Measurements from ENCODE around the gene FLII. TPM values are rescaled to one million over a fixed set of nuclear protein-coding genes. Genes with fewer than 3 reads are reported as not detected.

FLII gene
- total RNA-seq, 1 donor from 2014 or later = 716 TPM

DNA sequence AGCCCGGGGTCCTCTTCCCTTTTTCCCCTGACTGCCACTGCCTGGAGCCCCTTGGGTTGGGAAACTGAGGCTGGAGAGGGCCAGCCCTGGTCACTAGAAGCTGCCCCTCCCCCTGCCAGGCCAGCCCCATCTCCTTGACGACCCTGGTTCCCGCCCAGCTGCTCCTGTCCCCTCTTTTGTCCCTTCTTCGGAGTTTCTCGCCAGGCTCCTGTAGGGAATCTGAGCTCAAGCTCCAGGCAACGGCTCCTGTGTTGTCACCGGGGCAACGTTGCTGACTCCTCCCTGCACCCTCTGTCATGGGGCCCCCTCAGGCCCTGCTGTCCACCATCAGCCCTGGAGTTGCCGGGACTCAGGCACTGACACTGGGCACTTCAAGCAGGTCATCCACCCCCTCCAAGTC, 27.4 kb downstream of the FLII start:
- TF ChIP-seq, protein P1, sequence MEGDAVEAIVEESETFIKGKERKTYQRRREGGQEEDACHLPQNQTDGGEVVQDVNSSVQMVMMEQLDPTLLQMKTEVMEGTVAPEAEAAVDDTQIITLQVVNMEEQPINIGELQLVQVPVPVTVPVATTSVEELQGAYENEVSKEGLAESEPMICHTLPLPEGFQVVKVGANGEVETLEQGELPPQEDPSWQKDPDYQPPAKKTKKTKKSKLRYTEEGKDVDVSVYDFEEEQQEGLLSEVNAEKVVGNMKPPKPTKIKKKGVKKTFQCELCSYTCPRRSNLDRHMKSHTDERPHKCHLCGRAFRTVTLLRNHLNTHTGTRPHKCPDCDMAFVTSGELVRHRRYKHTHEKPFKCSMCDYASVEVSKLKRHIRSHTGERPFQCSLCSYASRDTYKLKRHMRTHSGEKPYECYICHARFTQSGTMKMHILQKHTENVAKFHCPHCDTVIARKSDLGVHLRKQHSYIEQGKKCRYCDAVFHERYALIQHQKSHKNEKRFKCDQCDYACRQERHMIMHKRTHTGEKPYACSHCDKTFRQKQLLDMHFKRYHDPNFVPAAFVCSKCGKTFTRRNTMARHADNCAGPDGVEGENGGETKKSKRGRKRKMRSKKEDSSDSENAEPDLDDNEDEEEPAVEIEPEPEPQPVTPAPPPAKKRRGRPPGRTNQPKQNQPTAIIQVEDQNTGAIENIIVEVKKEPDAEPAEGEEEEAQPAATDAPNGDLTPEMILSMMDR (IDR thresholded peaks at IDR 0.05) = no peak
- intact Hi-C loops (cut with DNase I) = no loop called here

DNA sequence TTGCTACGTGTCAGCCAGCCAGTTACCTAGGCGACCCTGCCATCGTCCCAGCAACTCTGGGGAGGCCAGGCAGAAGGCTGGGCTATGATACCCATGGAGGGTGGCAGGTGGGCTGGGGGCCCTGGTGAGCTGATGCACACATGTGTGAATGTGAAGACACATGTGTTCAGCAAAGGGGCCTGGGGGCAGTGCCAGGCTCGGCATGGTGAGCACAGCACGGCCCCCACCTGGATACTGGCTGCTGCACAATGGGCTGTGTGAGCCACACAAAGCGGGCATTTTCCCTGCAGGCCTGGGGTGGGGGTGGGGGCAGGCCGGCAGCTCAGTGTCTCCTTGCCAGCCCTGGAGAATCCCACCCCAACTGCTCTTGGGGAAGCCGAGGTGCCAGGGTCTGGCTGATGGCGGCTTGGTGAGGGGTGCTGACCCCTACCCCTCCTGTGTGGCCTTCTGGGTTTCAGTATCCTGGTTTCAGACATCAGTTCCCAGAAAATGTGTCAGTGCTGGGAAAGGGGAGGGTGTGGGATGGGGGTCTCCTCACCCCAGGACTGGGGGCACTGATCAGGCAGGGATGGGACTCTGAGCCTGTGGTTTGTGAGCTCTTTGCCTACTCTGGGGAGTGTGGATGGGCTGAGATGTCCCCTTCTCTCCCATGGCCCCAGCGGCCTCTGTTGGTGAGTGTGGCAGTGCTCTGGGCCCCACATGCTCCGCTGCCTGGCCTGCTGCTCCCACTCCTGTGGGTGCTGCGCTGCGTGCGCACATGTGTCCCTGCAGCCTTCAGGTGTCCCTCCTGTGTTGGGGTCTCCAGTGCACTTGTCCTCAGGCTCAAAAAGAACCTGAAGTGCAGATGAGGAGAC, 28.0 kb downstream of the FLII start:
- H3K9me3 ChIP-seq = no peaks in the 10 kb centered on the region
- no peak for DNase-seq (ENCODE audit: low spot score in 2 of 2)
- H3K27me3 ChIP-seq = no peaks in the 10 kb centered on the region
- peaks cover 7 to 18% of the 10 kb centered on the region in 2 donors for H3K36me3 ChIP-seq
- TF ChIP-seq, protein P1 (IDR thresholded peaks at IDR 0.05) = no peak
- no peak overlapping the region for H3K27ac ChIP-seq
- H3K4me3 ChIP-seq = no peak overlapping the region
- intact Hi-C loops (cut with DNase I) = no loop called here
- peaks cover 0 to 11% of the 10 kb centered on the region in 2 donors for H3K4me1 ChIP-seq

More for the DNA sequence above, 27.4 kb downstream of the FLII start:
- Histone ChIP-seq H3K36me3 (peaks cover 7 to 21% of the 10 kb centered on the region in 2 donors), H3K9me3 (no peaks in the 10 kb centered on the region), H3K4me3 (no peak overlapping the region), H3K4me1 (peaks cover 0 to 10% of the 10 kb centered on the region in 2 donors), H3K27me3 (no peaks in the 10 kb centered on the region), H3K27ac (no peak overlapping the region)
- no peak for DNase-seq (ENCODE audit: low spot score in 2 of 2)

DNA sequence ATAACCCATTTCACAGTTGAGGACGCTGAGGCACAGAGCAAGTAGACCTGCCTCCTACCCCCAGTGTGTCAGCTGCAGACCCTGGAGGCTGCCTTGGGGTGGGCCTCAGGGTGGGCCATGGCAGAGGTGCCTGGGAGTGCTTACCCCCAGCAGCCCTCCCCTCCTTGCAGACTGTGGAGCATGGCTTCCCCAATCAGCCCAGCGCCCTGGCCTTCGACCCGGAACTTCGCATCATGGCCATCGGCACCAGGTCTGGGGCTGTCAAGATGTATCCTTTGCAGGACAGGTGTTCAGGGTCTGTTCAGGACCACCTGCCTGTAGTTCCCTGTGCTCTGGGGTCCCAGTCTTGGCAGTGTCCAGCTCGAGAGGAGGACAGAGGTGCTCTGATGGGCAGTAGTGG, 28.8 kb downstream of the FLII start:
- Histone ChIP-seq H3K27ac (no peak overlapping the region), H3K9me3 (no peaks in the 10 kb centered on the region), H3K36me3 (peaks cover 7 to 11% of the 10 kb centered on the region in 2 donors), H3K4me3 (no peak overlapping the region), H3K4me1 (peaks cover 3 to 14% of the 10 kb centered on the region in 2 donors), H3K27me3 (no peaks in the 10 kb centered on the region)
- intact Hi-C loops (cut with DNase I) = loop anchor here (5.0 kb wide), 1 partner anchor 83 kb away; the partner anchor contains the start of gene TOP3A
- TF ChIP-seq, protein P1 (IDR thresholded peaks at IDR 0.05) = no peak
- DNase-seq (ENCODE audit: low spot score in 2 of 2) = no peak

GRCh38 chr17:18229254-18229653, 29.3 kb downstream of the FLII start:
- H3K27ac ChIP-seq = no peak overlapping the region
- intact Hi-C loops (cut with DNase I) = loop anchor here (5.0 kb wide), 1 partner anchor 83 kb away; the partner anchor contains the start of gene TOP3A
- TF ChIP-seq, protein P1 (IDR thresholded peaks at IDR 0.05) = no peak
- peaks cover 4 to 14% of the 10 kb centered on the region in 2 donors for H3K4me1 ChIP-seq
- no peaks in the 10 kb centered on the region for H3K9me3 ChIP-seq
- no peak for DNase-seq (ENCODE audit: low spot score in 2 of 2)
- H3K27me3 ChIP-seq = no peaks in the 10 kb centered on the region
- H3K4me3 ChIP-seq = no peak overlapping the region
- H3K36me3 ChIP-seq = peaks cover 4 to 6% of the 10 kb centered on the region in 2 donors

- H3K36me3 ChIP-seq = no peaks in the 10 kb centered on the region
- no peak overlapping the region for H3K27ac ChIP-seq
- no peak overlapping the region for H3K4me3 ChIP-seq
- DNase-seq (ENCODE audit: low spot score in 2 of 2) = no peak
- H3K27me3 ChIP-seq = no peaks in the 10 kb centered on the region
- H3K4me1 ChIP-seq = peaks cover 4 to 14% of the 10 kb centered on the region in 2 donors
- TF ChIP-seq, protein P1 (IDR thresholded peaks at IDR 0.05) = no peak
- H3K9me3 ChIP-seq = no peaks in the 10 kb centered on the region
- intact Hi-C loops (cut with DNase I) = loop anchor here (5.0 kb wide), 1 partner anchor 84 kb away; the partner anchor contains the start of gene TOP3A
Measured at GRCh38 chr17:18228176-18228682, 30.3 kb downstream of the FLII start.

Measured in ascending aorta (tissue), 2 donors.